Measurements from ENCODE around the gene NLGN1.

GRCh38 chr3:174083706-174084105, 686.2 kb downstream of the NLGN1 start:
- TF ChIP-seq ELF1 (CRISPR knock-in tag; IDR thresholded peaks at IDR 0.05) (no peak), TBL1XR1 (IDR thresholded peaks at IDR 0.05; ENCODE audit: borderline replicate concordance, low read length, partially characterized antibody) (no peak)
